Mucosa of rectum (tissue), 2 donors: ENCODE data around the gene TIMM50.
"Not testable (repeated sequence)": the region's sequence is repeated elsewhere in the genome, so short reads cannot be mapped to it uniquely, and the experiment has no call there.

ENCODE experiments used
- H3K27ac ChIP-seq, 2 donors: one replicate each; pipeline ENCODE4 v1.7.0; 2013; ENCODE audit warnings: inconsistent platforms in 2 of 2, low read depth in 2 of 2, low read length in 2 of 2
- H3K27me3 ChIP-seq, 2 donors: one replicate each; pipeline ENCODE4 v1.7.0; 2013; ENCODE audit warnings: low read length in 2 of 2; ENCODE audit not compliant: control insufficient read depth in 2 of 2, insufficient read depth in 2 of 2
- H3K36me3 ChIP-seq, 2 donors: one replicate each; pipeline ENCODE4 v1.7.0; 2013; ENCODE audit warnings: low read length in 2 of 2; ENCODE audit not compliant: control insufficient read depth in 2 of 2, insufficient read depth in 2 of 2
- H3K4me1 ChIP-seq, 2 donors: one replicate each; pipeline ENCODE4 v1.7.0; 2013; ENCODE audit warnings: low read length in 2 of 2, mild to moderate bottlenecking in 1 of 2; ENCODE audit not compliant: control insufficient read depth in 2 of 2, insufficient read depth in 2 of 2
- H3K4me3 ChIP-seq, 2 donors: one replicate each; pipeline ENCODE4 v1.7.0; 2013; ENCODE audit warnings: low read length in 2 of 2
- H3K9ac ChIP-seq, 2 donors: one replicate each; pipeline ENCODE4 v1.7.0; 2013; ENCODE audit warnings: low read length in 2 of 2, low read depth in 1 of 2, mild to moderate bottlenecking in 1 of 2
- H3K9me3 ChIP-seq, 2 donors: one replicate each; pipeline ENCODE4 v1.7.0; 2013; ENCODE audit warnings: low read length in 2 of 2; ENCODE audit not compliant: control insufficient read depth in 2 of 2
- donor health status: healthy.
- donor health status: Normal muscosa, but diverticular disease.

The TIMM50 gene

GRCh38 chr19:39445196-39446111 is 35.2 kb upstream of the TIMM50 start, which contains the start of gene SUPT5H:
Gene SUPT5H, plus strand, starts transcription at chr19:39445582. Its CDS starts 309 bp downstream, at chr19:39445891.
- peaks cover 0 to 2% of the 10 kb centered on the region in 2 donors for H3K36me3 ChIP-seq
- H3K9me3 ChIP-seq = no peaks in the 10 kb centered on the region
- peak within 1 kb of the TSS; percentile 95 for H3K27ac ChIP-seq
- peak within 1 kb of the TSS; percentile 95 to 100 for H3K9ac ChIP-seq
- H3K27me3 ChIP-seq = no peaks in the 10 kb centered on the region
- H3K4me1 ChIP-seq = peaks cover 12 to 29% of the 10 kb centered on the region in 2 donors
- peak within 1 kb of the TSS; percentile 99 for H3K4me3 ChIP-seq

- Histone ChIP-seq H3K4me1 (peaks cover 12 to 29% of the 10 kb centered on the region in 2 donors), H3K27me3 (no peaks in the 10 kb centered on the region), H3K9ac (peak overlapping the region; percentile 95 to 100), H3K4me3 (peak overlapping the region; percentile 99), H3K9me3 (no peaks in the 10 kb centered on the region), H3K27ac (peak overlapping the region in 1 of 2 donors; percentile 95), H3K36me3 (peaks cover 0 to 2% of the 10 kb centered on the region in 2 donors)
These were observed 34.1 kb upstream of the TIMM50 start for GRCh38 chr19:39446365-39447084.

- H3K9ac ChIP-seq = no peak overlapping the region
- no peaks in the 10 kb centered on the region for H3K9me3 ChIP-seq
- no peak overlapping the region for H3K27ac ChIP-seq
- no peaks in the 10 kb centered on the region for H3K27me3 ChIP-seq
- peaks cover 7 to 14% of the 10 kb centered on the region in 2 donors for H3K36me3 ChIP-seq
- peak overlapping the region in 1 of 2 donors; percentile 20 for H3K4me3 ChIP-seq
- peaks cover 12 to 29% of the 10 kb centered on the region in 2 donors for H3K4me1 ChIP-seq
These were observed 32.4 kb upstream of the TIMM50 start for GRCh38 chr19:39448271-39448670.

GRCh38 chr19:39449116-39449797 is 31.4 kb upstream of the TIMM50 start:
- Histone ChIP-seq H3K9me3 (no peaks in the 10 kb centered on the region), H3K9ac (no peak overlapping the region), H3K4me1 (peaks cover 12 to 29% of the 10 kb centered on the region in 2 donors), H3K27me3 (no peaks in the 10 kb centered on the region), H3K4me3 (no peak overlapping the region), H3K27ac (no peak overlapping the region), H3K36me3 (peaks cover 7 to 22% of the 10 kb centered on the region in 2 donors)

GRCh38 chr19:39451257-39451656 is 29.4 kb upstream of the TIMM50 start:
- not testable (repeated sequence) for H3K27me3 ChIP-seq, H3K9me3 ChIP-seq, H3K9ac ChIP-seq, H3K4me3 ChIP-seq, H3K27ac ChIP-seq
- H3K36me3 ChIP-seq = peaks cover 11 to 28% of the 10 kb centered on the region in 2 donors
- H3K4me1 ChIP-seq = peaks cover 4 to 22% of the 10 kb centered on the region in 2 donors

- Histone ChIP-seq H3K27ac (no peak overlapping the region), H3K36me3 (peaks cover 60 to 66% of the 10 kb centered on the region in 2 donors), H3K9me3 (no peaks in the 10 kb centered on the region), H3K4me1 (no peaks in the 10 kb centered on the region), H3K4me3 (no peak overlapping the region), H3K27me3 (no peaks in the 10 kb centered on the region), H3K9ac (no peak overlapping the region)
These were observed 17.2 kb upstream of the TIMM50 start for GRCh38 chr19:39463403-39463802.

GRCh38 chr19:39465956-39466747 is 14.5 kb upstream of the TIMM50 start:
- no peak overlapping the region for H3K4me3 ChIP-seq
- no peak overlapping the region for H3K9ac ChIP-seq
- no peaks in the 10 kb centered on the region for H3K9me3 ChIP-seq
- H3K27ac ChIP-seq = no peak overlapping the region
- peaks cover 61 to 67% of the 10 kb centered on the region in 2 donors for H3K36me3 ChIP-seq
- H3K27me3 ChIP-seq = no peaks in the 10 kb centered on the region
- no peaks in the 10 kb centered on the region for H3K4me1 ChIP-seq

- H3K9me3 ChIP-seq = no peaks in the 10 kb centered on the region
- H3K4me3 ChIP-seq = no peak overlapping the region
- no peak overlapping the region for H3K27ac ChIP-seq
- no peaks in the 10 kb centered on the region for H3K4me1 ChIP-seq
- no peak overlapping the region for H3K9ac ChIP-seq
- H3K36me3 ChIP-seq = peaks cover 76 to 80% of the 10 kb centered on the region in 2 donors
- no peaks in the 10 kb centered on the region for H3K27me3 ChIP-seq
These were observed 12.7 kb upstream of the TIMM50 start for GRCh38 chr19:39467941-39468340.

GRCh38 chr19:39469036-39469435 is 11.6 kb upstream of the TIMM50 start:
- no peaks in the 10 kb centered on the region for H3K9me3 ChIP-seq
- H3K4me3 ChIP-seq = no peak overlapping the region
- no peaks in the 10 kb centered on the region for H3K4me1 ChIP-seq
- H3K36me3 ChIP-seq = peaks cover 83 to 91% of the 10 kb centered on the region in 2 donors
- no peaks in the 10 kb centered on the region for H3K27me3 ChIP-seq
- no peak overlapping the region for H3K27ac ChIP-seq
- H3K9ac ChIP-seq = no peak overlapping the region
